Panc1 (cell line): ENCODE data around the gene GALNTL6. TPM values are rescaled to one million over a fixed set of nuclear protein-coding genes. Genes with fewer than 3 reads are reported as not detected.

ENCODE experiments used
- ATAC-seq: fragments of 200-7000 bp; cut with Tn5 transposase; 2 replicates; pipeline ENCODE4 v1.9.1; 2020; ENCODE audit warnings: mild to moderate bottlenecking, moderate library complexity
- BruUV-seq: library from RNA; stranded (reverse); fragments of 400-500 nt; replicated peaks from 2 replicates; lab custom pipeline; 2021; lab: Mats Ljungman, UMichigan
- CTCF ChIA-PET: fragments of 300-600 bp; sonication (Branson Sonifier 250); formaldehyde crosslinking; loops from one replicate; lab custom pipeline; 2022; ENCODE audit warnings: antibody characterized with exemption; lab: Charles Lee
- POLR2A ChIA-PET: fragments of 300-600 bp; sonication (Branson Sonifier 250); formaldehyde crosslinking; loops from one replicate; lab custom pipeline; 2022; ENCODE audit warnings: antibody characterized with exemption; lab: Charles Lee
- DNase-seq: peaks from one replicate; pipeline ENCODE4 v3.0.0-alpha.2; 2010; ENCODE audit warnings: low read depth, low spot score
- H3K27ac ChIP-seq: 2 replicates; pipeline ENCODE4 v1.5.1; 2011; ENCODE audit warnings: mild to moderate bottlenecking, low read length, inconsistent platforms
- H3K27me3 ChIP-seq: fragments of 200-500 bp; sonication (Bioruptor generic); 2 replicates; pipeline ENCODE4 v1.6.0; 2014; ENCODE audit warnings: low read length, inconsistent platforms; ENCODE audit not compliant: control insufficient read depth, insufficient read depth
- H3K36me3 ChIP-seq: fragments of 200-500 bp; sonication (Bioruptor generic); 2 replicates; pipeline ENCODE4 v1.5.1; 2014; ENCODE audit warnings: inconsistent platforms, mild to moderate bottlenecking, low read length, moderate library complexity; ENCODE audit not compliant: control insufficient read depth, insufficient read depth
- H3K4me1 ChIP-seq: 2 replicates; pipeline ENCODE4 v1.5.1; 2011; ENCODE audit warnings: inconsistent platforms, mild to moderate bottlenecking, low read length, moderate library complexity; ENCODE audit not compliant: control insufficient read depth, insufficient read depth
- H3K4me3 ChIP-seq, 2 experiments: 2 replicates each; pipeline ENCODE4 v1.5.1; 2011 to 2012; ENCODE audit warnings: low read depth in 2 of 2, low read length in 2 of 2, mild to moderate bottlenecking in 2 of 2, inconsistent platforms in 1 of 2, moderate library complexity in 1 of 2
- H3K9me3 ChIP-seq: fragments of 200-500 bp; sonication (Bioruptor generic); 2 replicates; pipeline ENCODE4 v1.5.1; 2014; ENCODE audit warnings: low read depth, mild to moderate bottlenecking, inconsistent platforms, low read length, moderate library complexity; ENCODE audit not compliant: control insufficient read depth, insufficient read depth
- CTCF ChIP-seq: fragments of 450-650 bp; IDR thresholded peaks from 2 replicates; pipeline ENCODE4 v1.5.1; 2017; ENCODE audit warnings: mild to moderate bottlenecking
- POLR2AphosphoS5 ChIP-seq: IDR thresholded peaks from 2 replicates; pipeline ENCODE4 v1.6.1; 2012; ENCODE audit warnings: mild to moderate bottlenecking, low read depth, low read length, moderate library complexity
- REST ChIP-seq, 2 experiments: IDR thresholded peaks; 2 replicates each; pipeline ENCODE4 v1.6.1; 2011 to 2012; ENCODE audit warnings: low read depth in 2 of 2, control low read depth in 1 of 2, low read length in 1 of 2, mild to moderate bottlenecking in 1 of 2, moderate library complexity in 1 of 2; ENCODE audit not compliant: insufficient read depth in 1 of 2
- SIN3A ChIP-seq: IDR thresholded peaks from 2 replicates; pipeline ENCODE4 v1.6.1; 2012; ENCODE audit warnings: low read depth, mild to moderate bottlenecking, low read length, moderate library complexity, borderline replicate concordance; ENCODE audit not compliant: insufficient read depth
- TCF7L2 ChIP-seq: IDR thresholded peaks from 2 replicates; pipeline ENCODE4 v1.6.1; 2011; ENCODE audit warnings: mild to moderate bottlenecking, low read depth, low read length, inconsistent platforms
- in situ Hi-C: cut with HindIII; loops from 2 replicates; pipeline ENCODE4 v1.10.0; 2016; ENCODE audit warnings: low sequenced_read_pairs, low pct_unique_long_range_greater_than_20kb
- intact Hi-C: fragments of 100-400 bp; cut with micrococcal nuclease; formaldehyde crosslinking; loops from one replicate; pipeline ENCODE4 v1.10.0; 2022; ENCODE audit not compliant: unreplicated experiment
- total RNA-seq: library from RNA; stranded (reverse); gene quantifications from one replicate; pipeline ENCODE4 v1.2.1, GENCODE V29; 2021; ENCODE audit not compliant: unreplicated experiment

Gene GALNTL6
- total RNA-seq, 1 experiment from 2014 or later: not detected

- CTCF ChIA-PET: interaction anchor here (0.6 kb wide), 1 partner anchor 45 kb away, joined by 9 read pairs; no protein-coding TSS in a partner anchor
- in situ Hi-C loops (no loop called here), intact Hi-C loops (no loop called here)
- Histone ChIP-seq H3K4me1 (no peaks in the 10 kb centered on the region), H3K4me3 (no peak overlapping the region), H3K27me3 (no peaks in the 10 kb centered on the region), H3K9me3 (no peaks in the 10 kb centered on the region), H3K36me3 (no peaks in the 10 kb centered on the region), H3K27ac (no peak overlapping the region)
- POLR2A ChIA-PET: no interaction called here
- ATAC-seq (no peak), DNase-seq (no peak)
- BruUV-seq: no TSS peak
- TF ChIP-seq CTCF: no peak
- TF ChIP-seq TCF7L2: no peak
These were observed 668.8 kb downstream of the GALNTL6 start for GRCh38 chr4:172481802-172482508.

GRCh38 chr4:172485007-172485406, 671.8 kb downstream of the GALNTL6 start:
- ChIA-PET POLR2A (no interaction called here), CTCF (no interaction called here)
- ATAC-seq (no peak), DNase-seq (no peak)
- in situ Hi-C loops (no loop called here), intact Hi-C loops (no loop called here)
- TF ChIP-seq POLR2AphosphoS5: no peak
- Histone ChIP-seq H3K27ac (no peak overlapping the region), H3K4me1 (no peaks in the 10 kb centered on the region), H3K4me3 (no peak overlapping the region), H3K9me3 (no peaks in the 10 kb centered on the region), H3K36me3 (no peaks in the 10 kb centered on the region), H3K27me3 (no peaks in the 10 kb centered on the region)
- no TSS peak for BruUV-seq

GRCh38 chr4:172486531-172486930, 673.3 kb downstream of the GALNTL6 start:
- ChIA-PET POLR2A (no interaction called here), CTCF (no interaction called here)
- no peak for DNase-seq
- in situ Hi-C loops: no loop called here
- H3K36me3 ChIP-seq: no peaks in the 10 kb centered on the region
- intact Hi-C loops: no loop called here
- no peaks in the 10 kb centered on the region for H3K27me3 ChIP-seq
- TF ChIP-seq SIN3A (no peak), POLR2AphosphoS5 (no peak), CTCF (no peak), TCF7L2 (no peak), REST (IDR thresholded peaks at IDR 0.05; ENCODE audit: insufficient read depth in 1 of 2, low read depth in 2 of 2, low read length in 1 of 2) (no peak)
- no peak overlapping the region for H3K27ac ChIP-seq
- no peaks in the 10 kb centered on the region for H3K9me3 ChIP-seq
- ATAC-seq: no peak
- H3K4me3 ChIP-seq: no peak overlapping the region
- no TSS peak for BruUV-seq
- no peaks in the 10 kb centered on the region for H3K4me1 ChIP-seq
